HG03521 (cell line): Measurements from ENCODE around the gene TMEM263.
"Not testable (repeated sequence)": the region's sequence is repeated elsewhere in the genome, so short reads cannot be mapped to it uniquely, and the experiment has no call there.

ENCODE experiments used
- ATAC-seq: cut with Tn5 transposase; IDR thresholded peaks from one replicate; pipeline ENCODE4 v1.9.1; 2021; ENCODE audit warnings: mild to moderate bottlenecking, moderate library complexity; ENCODE audit not compliant: unreplicated experiment

Gene TMEM263

GRCh38 chr12:106984588-106985137 lies 29.0 kb downstream of the TMEM263 start:
- ATAC-seq: no peak

GRCh38 chr12:106985479-106985878 lies 29.8 kb downstream of the TMEM263 start:
- no peak for ATAC-seq

- ATAC-seq: no peak
Measured at GRCh38 chr12:106986135-106986534, 30.4 kb downstream of the TMEM263 start.

GRCh38 chr12:106986625-106987389 lies 31.1 kb downstream of the TMEM263 start, which contains the start of gene MTERF2:
TSS of gene MTERF2 (minus strand) at chr12:106987146. CDS start at chr12:106978714, 8,432 bp downstream.
- peak; percentile 96 for ATAC-seq

GRCh38 chr12:106987846-106988245 lies 32.1 kb downstream of the TMEM263 start:
- no peak for ATAC-seq

- ATAC-seq: no peak
Measured at GRCh38 chr12:106994579-106995220, 39.0 kb downstream of the TMEM263 start.

- not testable (repeated sequence) for ATAC-seq
Measured at GRCh38 chr12:106996102-106996501, 40.4 kb downstream of the TMEM263 start.

- ATAC-seq: no peak
Measured at GRCh38 chr12:106997916-106998315, 42.2 kb downstream of the TMEM263 start.

- no peak for ATAC-seq
Measured at GRCh38 chr12:106999446-106999845, 43.7 kb downstream of the TMEM263 start.

GRCh38 chr12:107002665-107003064 lies 47.0 kb downstream of the TMEM263 start:
- not testable (repeated sequence) for ATAC-seq

- ATAC-seq: no peak
Measured at GRCh38 chr12:107007411-107007810, 51.7 kb downstream of the TMEM263 start.

GRCh38 chr12:107011519-107011918 lies 55.8 kb downstream of the TMEM263 start:
- no peak for ATAC-seq

GRCh38 chr12:107012736-107013425 lies 57.2 kb downstream of the TMEM263 start:
- ATAC-seq: no peak

- ATAC-seq: no peak
Measured at GRCh38 chr12:107014055-107014454, 58.3 kb downstream of the TMEM263 start.

GRCh38 chr12:107017042-107017441 lies 61.3 kb downstream of the TMEM263 start:
- no peak for ATAC-seq

GRCh38 chr12:107019546-107019945 lies 63.8 kb downstream of the TMEM263 start:
- ATAC-seq: no peak
